Lower lobe of right lung (tissue), 2 donors: ENCODE measurements around the gene NRXN2. TPM values are rescaled to one million over a fixed set of nuclear protein-coding genes. Genes with fewer than 3 reads are reported as not detected.

Source experiments
- ATAC-seq, 2 donors: fragments of 200-7000 bp; cut with Tn5 transposase; one replicate each; pipeline ENCODE4 v1.9.1; 2020 to 2022; ENCODE audit warnings: mild to moderate bottlenecking in 2 of 2, moderate library complexity in 2 of 2
- DNase-seq: peaks from one replicate; pipeline ENCODE4 v3.0.0-alpha.2; 2020
- H3K27ac ChIP-seq: fragments of 200-600 bp; one replicate; pipeline ENCODE4 v1.8.0; 2022
- H3K27me3 ChIP-seq: fragments of 200-600 bp; one replicate; pipeline ENCODE4 v1.8.0; 2022; ENCODE audit warnings: low read depth
- H3K36me3 ChIP-seq: fragments of 200-600 bp; one replicate; pipeline ENCODE4 v1.8.0; 2022; ENCODE audit warnings: mild to moderate bottlenecking
- H3K4me1 ChIP-seq: fragments of 200-600 bp; one replicate; pipeline ENCODE4 v1.8.0; 2022
- H3K4me3 ChIP-seq: fragments of 200-600 bp; one replicate; pipeline ENCODE4 v1.8.0; 2022; ENCODE audit warnings: mild to moderate bottlenecking
- H3K9me3 ChIP-seq: fragments of 200-600 bp; one replicate; pipeline ENCODE4 v1.8.0; 2022
- intact Hi-C: fragments of 100-400 bp; cut with DNase I; formaldehyde crosslinking; loops from one replicate; pipeline ENCODE4 v1.11.0; 2022
- total RNA-seq: library from RNA; stranded (reverse); fragmentation: NEBNext Ultra II Directional; extraction: Animal tissue kit (Norgen Biotek cat#: 25700); gene quantifications from one replicate; pipeline ENCODE4 v1.2.1, GENCODE V29; 2021
- TF ChIP-seq, protein P1 (sequence below): fragments of 200-600 bp; IDR thresholded peaks from one replicate; pipeline ENCODE4 v1.8.0; 2022; ENCODE audit warnings: antibody characterized with exemption, mild to moderate bottlenecking
- donor health status: DM: no; HTN: yes; CAD: no; lungs with severe emphysema.

The NRXN2 gene
- total RNA-seq, 1 donor from 2014 or later = 1.7 TPM

DNA sequence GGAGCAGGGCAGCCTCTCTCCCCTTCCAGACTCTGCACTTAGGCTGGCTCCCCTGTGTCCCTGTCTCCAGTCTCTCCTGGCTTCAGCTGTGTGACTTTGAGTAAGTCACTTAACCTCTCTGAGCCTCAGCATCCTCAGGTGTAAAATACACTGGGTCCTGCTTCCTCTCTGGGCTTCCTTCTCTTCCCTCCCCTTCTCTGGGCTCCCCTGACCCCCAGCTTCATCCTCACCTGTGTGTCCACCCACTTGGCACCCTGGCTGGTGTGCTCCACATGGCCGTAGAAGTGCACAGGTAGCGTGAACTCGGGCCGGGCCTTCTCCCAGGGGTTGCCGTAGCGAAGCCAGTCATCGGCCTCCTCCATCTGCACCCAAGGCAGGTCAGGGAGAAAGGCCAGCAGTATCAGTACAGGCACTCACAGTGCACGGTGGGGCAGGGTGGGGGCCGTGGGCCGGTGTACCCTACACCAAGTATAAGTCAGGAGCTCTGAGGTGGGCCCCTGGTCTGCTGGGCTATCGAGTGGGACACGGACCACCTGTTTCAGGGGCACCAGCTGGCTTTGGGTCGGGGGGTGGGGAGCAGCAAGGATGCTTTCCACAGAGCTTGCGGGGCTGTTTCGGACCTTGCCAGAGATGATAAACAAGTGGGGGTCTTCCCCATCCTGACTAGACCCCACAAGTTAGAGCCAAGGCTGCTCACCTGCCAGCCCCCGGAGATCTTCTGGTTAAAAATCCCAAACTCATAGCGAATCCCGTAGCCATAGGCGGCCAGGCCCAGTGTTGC, 34.7 kb upstream of the NRXN2 start:
- peaks cover 16% of the 10 kb centered on the region for H3K4me1 ChIP-seq
- H3K27me3 ChIP-seq = no peaks in the 10 kb centered on the region
- intact Hi-C loops = no loop called here
- no peaks in the 10 kb centered on the region for H3K9me3 ChIP-seq
- ATAC-seq = no peak
- peaks cover 9% of the 10 kb centered on the region for H3K36me3 ChIP-seq
- no peak overlapping the region for H3K4me3 ChIP-seq
- H3K27ac ChIP-seq = no peak overlapping the region
- TF ChIP-seq, protein P1, sequence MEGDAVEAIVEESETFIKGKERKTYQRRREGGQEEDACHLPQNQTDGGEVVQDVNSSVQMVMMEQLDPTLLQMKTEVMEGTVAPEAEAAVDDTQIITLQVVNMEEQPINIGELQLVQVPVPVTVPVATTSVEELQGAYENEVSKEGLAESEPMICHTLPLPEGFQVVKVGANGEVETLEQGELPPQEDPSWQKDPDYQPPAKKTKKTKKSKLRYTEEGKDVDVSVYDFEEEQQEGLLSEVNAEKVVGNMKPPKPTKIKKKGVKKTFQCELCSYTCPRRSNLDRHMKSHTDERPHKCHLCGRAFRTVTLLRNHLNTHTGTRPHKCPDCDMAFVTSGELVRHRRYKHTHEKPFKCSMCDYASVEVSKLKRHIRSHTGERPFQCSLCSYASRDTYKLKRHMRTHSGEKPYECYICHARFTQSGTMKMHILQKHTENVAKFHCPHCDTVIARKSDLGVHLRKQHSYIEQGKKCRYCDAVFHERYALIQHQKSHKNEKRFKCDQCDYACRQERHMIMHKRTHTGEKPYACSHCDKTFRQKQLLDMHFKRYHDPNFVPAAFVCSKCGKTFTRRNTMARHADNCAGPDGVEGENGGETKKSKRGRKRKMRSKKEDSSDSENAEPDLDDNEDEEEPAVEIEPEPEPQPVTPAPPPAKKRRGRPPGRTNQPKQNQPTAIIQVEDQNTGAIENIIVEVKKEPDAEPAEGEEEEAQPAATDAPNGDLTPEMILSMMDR = no peak
- DNase-seq = no peak

DNA sequence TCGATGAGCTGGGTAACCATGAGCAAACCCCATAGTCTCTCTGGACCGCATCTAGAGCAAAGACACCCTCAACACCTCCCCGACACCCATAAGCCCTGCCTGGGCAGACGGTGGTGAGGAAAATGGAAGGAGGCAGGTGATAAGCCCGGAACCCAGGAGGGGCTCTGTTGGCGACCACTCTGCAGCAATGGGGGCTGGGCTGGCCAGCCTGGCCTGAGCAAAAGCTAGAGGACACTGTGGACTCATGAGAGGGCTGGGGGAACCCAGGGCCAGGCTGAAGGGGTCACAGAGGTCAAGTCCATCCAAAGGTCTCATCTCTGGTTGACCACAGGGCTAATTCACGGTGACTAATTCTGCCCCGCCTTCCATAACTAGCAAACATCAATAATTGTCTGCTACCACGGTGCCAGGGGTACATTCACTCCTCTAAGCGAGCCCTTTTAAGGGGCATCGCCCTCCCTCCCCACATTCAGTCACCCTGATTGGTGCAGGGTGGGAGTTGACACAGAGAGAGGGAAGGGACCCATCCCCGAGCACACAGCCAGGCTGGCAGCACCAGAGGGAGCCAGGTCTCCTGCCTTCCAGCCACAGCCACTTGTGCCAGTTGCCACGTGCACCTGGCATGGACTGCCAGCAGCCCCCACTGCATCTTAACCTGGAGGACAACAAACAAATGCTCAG, 32.8 kb upstream of the NRXN2 start:
- peaks cover 16% of the 10 kb centered on the region for H3K4me1 ChIP-seq
- H3K27ac ChIP-seq = no peak overlapping the region
- DNase-seq = no peak
- ATAC-seq = no peak
- TF ChIP-seq, protein P1 = no peak
- H3K9me3 ChIP-seq = no peaks in the 10 kb centered on the region
- H3K27me3 ChIP-seq = no peaks in the 10 kb centered on the region
- intact Hi-C loops = no loop called here
- H3K4me3 ChIP-seq = no peak overlapping the region
- no peaks in the 10 kb centered on the region for H3K36me3 ChIP-seq

GRCh38 chr11:64754919-64755662, 32.1 kb upstream of the NRXN2 start:
- Histone ChIP-seq H3K36me3 (no peaks in the 10 kb centered on the region), H3K4me1 (peaks cover 12% of the 10 kb centered on the region), H3K27me3 (no peaks in the 10 kb centered on the region), H3K27ac (no peak overlapping the region), H3K4me3 (no peak overlapping the region), H3K9me3 (no peaks in the 10 kb centered on the region)
- DNase-seq (no peak), ATAC-seq (no peak)
- TF ChIP-seq, protein P1 = no peak
- intact Hi-C loops = no loop called here

GRCh38 chr11:64754124-64754918, 31.3 kb upstream of the NRXN2 start:
- DNase-seq (no peak), ATAC-seq (no peak)
- H3K4me1 ChIP-seq = peaks cover 4% of the 10 kb centered on the region
- H3K27me3 ChIP-seq = no peaks in the 10 kb centered on the region
- no peak overlapping the region for H3K4me3 ChIP-seq
- H3K27ac ChIP-seq = no peak overlapping the region
- H3K9me3 ChIP-seq = no peaks in the 10 kb centered on the region
- intact Hi-C loops = no loop called here
- TF ChIP-seq, protein P1 = no peak
- no peaks in the 10 kb centered on the region for H3K36me3 ChIP-seq
